Tibial artery (tissue), 4 donors: ENCODE measurements around the gene P4HA3.
A peak's percentile ranks its signal among the peaks of the same experiment; 100 is the strongest.

Experiments used
- DNase-seq, 2 donors: peaks; one replicate each; pipeline ENCODE4 v3.0.0-alpha.2; 2019
- H3K27ac ChIP-seq, 2 donors: fragments of 200-600 bp; sonication (generic) in 1 of 2; 1 replicate in 1 of 2; 2 replicates in 1 of 2; pipeline ENCODE4 v1.5.1; 2018 to 2019; ENCODE audit warnings: mild to moderate bottlenecking in 1 of 2
- H3K27me3 ChIP-seq, 2 donors: fragments of 200-600 bp; sonication (generic) in 1 of 2; one replicate each; pipeline versions ENCODE4 v1.5.1 to v1.6.0; 2016 to 2019
- H3K36me3 ChIP-seq, 3 donors: fragments of 200-600 bp; sonication (generic) in 2 of 3; one replicate each; pipeline ENCODE4 v1.5.1; 2016 to 2019; ENCODE audit warnings: mild to moderate bottlenecking in 2 of 3
- H3K4me1 ChIP-seq, 4 donors: fragments of 200-600 bp; sonication (generic) in 2 of 4; 1 replicate in 3 of 4; 2 replicates in 1 of 4; pipeline ENCODE4 v1.5.1; 2016 to 2019
- H3K4me3 ChIP-seq, 2 donors: fragments of 200-600 bp; sonication (generic) in 1 of 2; 1 replicate in 1 of 2; 2 replicates in 1 of 2; pipeline ENCODE4 v1.5.1; 2018 to 2019; ENCODE audit warnings: mild to moderate bottlenecking in 2 of 2
- H3K9me3 ChIP-seq, 3 donors: fragments of 200-600 bp; sonication (generic) in 1 of 3; one replicate each; pipeline ENCODE4 v1.5.1; 2016 to 2019
- intact Hi-C: fragments of 100-400 bp; cut with DNase I; formaldehyde crosslinking; loops from one replicate; pipeline ENCODE4 v1.15.0; 2023; ENCODE audit warnings: low total_unique reads
- TF ChIP-seq, protein P1 (sequence below), 2 experiments: fragments of 200-600 bp in 1 of 2; fragments of 450-650 bp in 1 of 2; IDR thresholded peaks; one replicate each; pipeline ENCODE4 v1.5.1; 2017 to 2019; ENCODE audit warnings: antibody characterized with exemption in 2 of 2, mild to moderate bottlenecking in 1 of 2, moderate library complexity in 1 of 2

Gene P4HA3

DNA sequence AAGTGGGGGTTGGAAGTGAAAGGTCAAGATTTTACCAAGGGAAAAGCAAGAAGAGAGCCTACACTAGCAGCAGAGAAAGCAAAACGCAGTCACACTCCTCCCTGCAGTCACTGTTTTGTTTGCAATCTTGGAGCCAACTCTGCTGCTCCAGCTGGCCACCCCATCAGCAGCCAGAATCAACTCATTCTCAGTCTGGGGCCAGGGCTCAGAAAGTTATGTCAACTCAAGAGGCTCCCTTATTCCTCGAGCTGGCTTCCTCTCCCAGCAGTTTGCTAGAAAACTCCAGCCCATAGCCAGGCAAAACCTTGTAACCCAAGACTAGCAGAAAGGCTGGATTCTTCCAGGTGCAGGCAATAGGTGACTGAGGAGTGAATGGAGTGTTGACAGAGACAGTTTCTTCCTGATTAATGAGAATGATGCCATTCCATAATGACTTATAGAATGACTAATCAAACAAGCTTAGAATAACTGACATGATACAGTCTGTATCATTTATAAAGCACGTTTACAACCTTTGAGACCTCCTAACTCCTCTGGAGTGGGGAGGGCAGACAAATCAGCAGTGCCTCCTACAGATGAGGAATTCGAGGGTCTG lies 53.4 kb downstream of the P4HA3 start:
- H3K4me3 ChIP-seq, result no peak overlapping the region
- H3K4me1 ChIP-seq, result peaks cover 0 to 18% (median 12%) of the 10 kb centered on the region in 4 donors
- TF ChIP-seq, protein P1, sequence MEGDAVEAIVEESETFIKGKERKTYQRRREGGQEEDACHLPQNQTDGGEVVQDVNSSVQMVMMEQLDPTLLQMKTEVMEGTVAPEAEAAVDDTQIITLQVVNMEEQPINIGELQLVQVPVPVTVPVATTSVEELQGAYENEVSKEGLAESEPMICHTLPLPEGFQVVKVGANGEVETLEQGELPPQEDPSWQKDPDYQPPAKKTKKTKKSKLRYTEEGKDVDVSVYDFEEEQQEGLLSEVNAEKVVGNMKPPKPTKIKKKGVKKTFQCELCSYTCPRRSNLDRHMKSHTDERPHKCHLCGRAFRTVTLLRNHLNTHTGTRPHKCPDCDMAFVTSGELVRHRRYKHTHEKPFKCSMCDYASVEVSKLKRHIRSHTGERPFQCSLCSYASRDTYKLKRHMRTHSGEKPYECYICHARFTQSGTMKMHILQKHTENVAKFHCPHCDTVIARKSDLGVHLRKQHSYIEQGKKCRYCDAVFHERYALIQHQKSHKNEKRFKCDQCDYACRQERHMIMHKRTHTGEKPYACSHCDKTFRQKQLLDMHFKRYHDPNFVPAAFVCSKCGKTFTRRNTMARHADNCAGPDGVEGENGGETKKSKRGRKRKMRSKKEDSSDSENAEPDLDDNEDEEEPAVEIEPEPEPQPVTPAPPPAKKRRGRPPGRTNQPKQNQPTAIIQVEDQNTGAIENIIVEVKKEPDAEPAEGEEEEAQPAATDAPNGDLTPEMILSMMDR (IDR thresholded peaks at IDR 0.05), result no peak
- peaks cover 8 to 22% (median 18%) of the 10 kb centered on the region in 3 donors for H3K36me3 ChIP-seq
- no peak overlapping the region for H3K27ac ChIP-seq
- DNase-seq, result peak; percentile 66 to 86
- no peaks in the 10 kb centered on the region for H3K9me3 ChIP-seq
- intact Hi-C loops, result loop anchor here (5.0 to 10.0 kb wide), 3 partner anchors 67 to 189 kb away; no protein-coding TSS in a partner anchor
- peaks cover 0 to 2% of the 10 kb centered on the region in 2 donors for H3K27me3 ChIP-seq

DNA sequence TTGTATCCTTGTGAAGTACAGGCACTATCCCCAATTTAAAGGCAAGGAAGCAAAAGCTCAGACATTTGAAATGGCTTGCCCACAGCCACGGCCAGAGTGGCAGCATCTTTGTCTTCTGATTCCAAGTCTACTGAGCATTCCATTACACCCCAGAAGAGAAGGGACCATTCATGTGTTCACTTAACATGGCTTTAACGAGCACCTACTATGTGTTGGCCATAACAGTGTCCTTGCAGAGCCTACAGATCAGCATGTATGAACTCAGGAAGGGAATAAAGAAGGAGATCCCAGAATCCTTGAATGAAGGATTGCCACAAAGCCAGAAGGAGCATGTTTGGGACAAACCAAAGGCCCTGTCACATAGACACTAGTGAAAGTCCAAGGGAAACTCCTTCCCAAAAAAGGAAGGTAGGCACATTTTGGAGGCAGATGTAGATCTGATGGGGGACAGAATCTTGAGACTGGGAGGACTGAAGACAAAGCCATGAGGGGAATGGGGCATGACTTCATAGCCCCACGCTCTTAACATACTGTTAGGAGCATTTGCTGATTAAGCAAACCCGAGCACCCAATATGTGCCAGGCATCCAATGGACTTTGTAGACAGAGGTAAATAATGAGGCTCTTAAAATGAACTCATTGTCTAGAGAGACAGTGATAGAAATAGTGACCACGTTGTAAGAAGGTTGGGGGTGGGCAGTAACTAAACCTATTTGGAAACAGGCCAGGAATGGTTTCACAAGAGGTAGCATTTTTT lies 54.9 kb downstream of the P4HA3 start:
- TF ChIP-seq, protein P1 (IDR thresholded peaks at IDR 0.05), result no peak
- intact Hi-C loops, result loop anchor here (5.0 to 10.0 kb wide), 3 partner anchors 68 to 191 kb away; no protein-coding TSS in a partner anchor

DNA sequence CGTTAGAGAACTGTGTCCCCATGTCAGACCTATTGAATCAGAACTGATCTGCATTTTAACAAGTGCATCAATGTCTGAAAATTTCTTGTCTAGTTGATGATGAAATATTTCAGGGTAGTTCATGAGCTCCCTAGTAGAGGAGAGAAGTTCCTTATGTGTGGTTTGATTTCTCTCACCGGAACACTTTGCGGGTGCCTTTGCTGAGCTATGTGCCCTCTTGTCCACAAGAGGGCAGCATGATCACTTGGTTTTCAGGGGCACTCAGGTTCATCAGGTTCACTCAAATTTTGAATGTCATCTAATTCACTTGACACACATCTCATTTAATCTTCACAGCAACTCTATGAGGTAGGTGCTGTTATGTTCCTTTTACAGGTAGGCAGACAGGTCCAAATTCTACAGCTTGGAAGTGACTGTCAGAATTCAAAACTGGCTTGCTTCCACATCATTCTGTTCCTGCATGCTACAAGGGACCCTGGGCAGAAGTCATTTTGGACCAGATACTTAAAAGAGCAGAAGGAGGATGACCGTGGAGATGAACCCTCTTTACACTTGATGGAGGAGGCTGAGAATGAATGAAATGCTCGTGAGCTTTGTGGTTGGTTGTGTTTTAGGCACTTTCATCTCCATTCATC lies 55.6 kb downstream of the P4HA3 start:
- intact Hi-C loops, result loop anchor here (5.0 to 10.0 kb wide), 3 partner anchors 69 to 191 kb away; no protein-coding TSS in a partner anchor
- H3K4me1 ChIP-seq, result peaks cover 0 to 18% (median 12%) of the 10 kb centered on the region in 4 donors
- no peaks in the 10 kb centered on the region for H3K9me3 ChIP-seq
- H3K4me3 ChIP-seq, result no peak overlapping the region
- peak; percentile 53 to 71 for DNase-seq
- TF ChIP-seq, protein P1 (IDR thresholded peaks at IDR 0.05), result peak; percentile 92
- peaks cover 23 to 44% (median 35%) of the 10 kb centered on the region in 3 donors for H3K36me3 ChIP-seq
- no peak overlapping the region for H3K27ac ChIP-seq
- no peaks in the 10 kb centered on the region for H3K27me3 ChIP-seq

More for the DNA sequence above, 54.9 kb downstream of the P4HA3 start:
- no peaks in the 10 kb centered on the region for H3K9me3 ChIP-seq
- no peak for DNase-seq
- H3K27me3 ChIP-seq, result no peaks in the 10 kb centered on the region
- peaks cover 16 to 37% (median 28%) of the 10 kb centered on the region in 3 donors for H3K36me3 ChIP-seq
- peaks cover 0 to 18% (median 12%) of the 10 kb centered on the region in 4 donors for H3K4me1 ChIP-seq
- no peak overlapping the region for H3K4me3 ChIP-seq
- H3K27ac ChIP-seq, result no peak overlapping the region

DNA sequence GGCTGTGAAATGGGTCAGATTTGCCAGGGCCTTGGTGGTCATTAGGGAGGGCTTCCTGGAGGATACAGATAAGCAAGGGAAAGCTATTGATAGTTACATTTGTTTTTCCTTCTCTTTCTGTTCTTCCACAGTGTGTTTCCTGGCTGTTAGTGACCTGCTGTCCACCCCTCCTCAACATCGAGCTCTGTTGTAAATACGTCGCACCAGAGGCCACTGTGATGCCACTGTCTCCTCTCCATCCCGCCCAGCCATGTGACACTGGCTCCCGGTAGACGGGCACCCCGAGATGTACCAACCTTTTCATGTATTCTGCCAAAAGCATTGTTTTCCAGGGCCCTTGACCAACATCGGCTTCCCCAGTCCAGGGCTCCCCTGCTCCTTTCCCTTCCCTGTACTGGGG lies 58.1 kb downstream of the P4HA3 start:
- TF ChIP-seq, protein P1 (IDR thresholded peaks at IDR 0.05), result no peak
- intact Hi-C loops, result loop anchor here (10.0 kb wide), 2 partner anchors 71 to 131 kb away; no protein-coding TSS in a partner anchor
- peaks cover 35 to 67% (median 43%) of the 10 kb centered on the region in 3 donors for H3K36me3 ChIP-seq

DNA sequence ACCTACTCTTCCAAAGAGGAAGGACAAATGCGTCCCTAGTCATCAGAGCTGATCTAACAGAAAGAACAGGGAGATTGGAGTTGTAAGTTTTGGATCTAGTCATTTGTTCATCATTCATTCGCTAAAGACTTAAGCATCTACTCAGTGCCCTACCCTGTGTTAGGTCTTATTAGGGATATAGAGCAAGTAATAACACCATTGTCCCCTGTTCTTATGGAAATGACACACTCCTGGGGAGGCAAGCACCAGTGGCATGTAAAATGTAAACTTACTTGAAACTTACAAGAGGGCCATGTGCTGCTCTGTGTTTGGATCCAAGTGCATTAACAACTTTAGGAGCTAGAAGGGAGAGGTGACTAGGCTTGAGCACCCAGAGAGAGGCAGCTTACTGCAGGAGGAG lies 61.9 kb downstream of the P4HA3 start:
- no peak overlapping the region for H3K27ac ChIP-seq
- no peaks in the 10 kb centered on the region for H3K27me3 ChIP-seq
- TF ChIP-seq, protein P1 (IDR thresholded peaks at IDR 0.05), result no peak
- no peak overlapping the region for H3K4me3 ChIP-seq
- intact Hi-C loops, result no loop called here
- no peaks in the 10 kb centered on the region for H3K4me1 ChIP-seq
- peaks cover 38 to 84% (median 57%) of the 10 kb centered on the region in 3 donors for H3K36me3 ChIP-seq
- no peak for DNase-seq
- no peaks in the 10 kb centered on the region for H3K9me3 ChIP-seq

More for the DNA sequence above, 58.1 kb downstream of the P4HA3 start:
- Histone ChIP-seq H3K27me3 (no peaks in the 10 kb centered on the region), H3K4me3 (no peak overlapping the region), H3K4me1 (peaks cover 0 to 13% (median 10%) of the 10 kb centered on the region in 4 donors), H3K9me3 (no peaks in the 10 kb centered on the region), H3K27ac (no peak overlapping the region)
- no peak for DNase-seq
